Panc1 (cell line): Measurements from ENCODE around the gene AFF3. TPM values are rescaled to one million over a fixed set of nuclear protein-coding genes. Genes with fewer than 3 reads are reported as not detected.

Source experiments
- ATAC-seq: fragments of 200-7000 bp; cut with Tn5 transposase; 2 replicates; pipeline ENCODE4 v1.9.1; 2020; ENCODE audit warnings: mild to moderate bottlenecking, moderate library complexity
- BruUV-seq: library from RNA; stranded (reverse); fragments of 400-500 nt; replicated peaks from 2 replicates; lab custom pipeline; 2021; lab: Mats Ljungman, UMichigan
- CTCF ChIA-PET: fragments of 300-600 bp; sonication (Branson Sonifier 250); formaldehyde crosslinking; loops from one replicate; lab custom pipeline; 2022; ENCODE audit warnings: antibody characterized with exemption; lab: Charles Lee
- POLR2A ChIA-PET: fragments of 300-600 bp; sonication (Branson Sonifier 250); formaldehyde crosslinking; loops from one replicate; lab custom pipeline; 2022; ENCODE audit warnings: antibody characterized with exemption; lab: Charles Lee
- DNase-seq: peaks from one replicate; pipeline ENCODE4 v3.0.0-alpha.2; 2010; ENCODE audit warnings: low read depth, low spot score
- H3K27ac ChIP-seq: 2 replicates; pipeline ENCODE4 v1.5.1; 2011; ENCODE audit warnings: mild to moderate bottlenecking, low read length, inconsistent platforms
- H3K27me3 ChIP-seq: fragments of 200-500 bp; sonication (Bioruptor generic); 2 replicates; pipeline ENCODE4 v1.6.0; 2014; ENCODE audit warnings: low read length, inconsistent platforms; ENCODE audit not compliant: control insufficient read depth, insufficient read depth
- H3K36me3 ChIP-seq: fragments of 200-500 bp; sonication (Bioruptor generic); 2 replicates; pipeline ENCODE4 v1.5.1; 2014; ENCODE audit warnings: inconsistent platforms, mild to moderate bottlenecking, low read length, moderate library complexity; ENCODE audit not compliant: control insufficient read depth, insufficient read depth
- H3K4me1 ChIP-seq: 2 replicates; pipeline ENCODE4 v1.5.1; 2011; ENCODE audit warnings: inconsistent platforms, mild to moderate bottlenecking, low read length, moderate library complexity; ENCODE audit not compliant: control insufficient read depth, insufficient read depth
- H3K4me3 ChIP-seq, 2 experiments: 2 replicates each; pipeline ENCODE4 v1.5.1; 2011 to 2012; ENCODE audit warnings: low read depth in 2 of 2, low read length in 2 of 2, mild to moderate bottlenecking in 2 of 2, inconsistent platforms in 1 of 2, moderate library complexity in 1 of 2
- H3K9me3 ChIP-seq: fragments of 200-500 bp; sonication (Bioruptor generic); 2 replicates; pipeline ENCODE4 v1.5.1; 2014; ENCODE audit warnings: low read depth, mild to moderate bottlenecking, inconsistent platforms, low read length, moderate library complexity; ENCODE audit not compliant: control insufficient read depth, insufficient read depth
- CTCF ChIP-seq: fragments of 450-650 bp; IDR thresholded peaks from 2 replicates; pipeline ENCODE4 v1.5.1; 2017; ENCODE audit warnings: mild to moderate bottlenecking
- POLR2AphosphoS5 ChIP-seq: IDR thresholded peaks from 2 replicates; pipeline ENCODE4 v1.6.1; 2012; ENCODE audit warnings: mild to moderate bottlenecking, low read depth, low read length, moderate library complexity
- REST ChIP-seq, 2 experiments: IDR thresholded peaks; 2 replicates each; pipeline ENCODE4 v1.6.1; 2011 to 2012; ENCODE audit warnings: low read depth in 2 of 2, control low read depth in 1 of 2, low read length in 1 of 2, mild to moderate bottlenecking in 1 of 2, moderate library complexity in 1 of 2; ENCODE audit not compliant: insufficient read depth in 1 of 2
- SIN3A ChIP-seq: IDR thresholded peaks from 2 replicates; pipeline ENCODE4 v1.6.1; 2012; ENCODE audit warnings: low read depth, mild to moderate bottlenecking, low read length, moderate library complexity, borderline replicate concordance; ENCODE audit not compliant: insufficient read depth
- TCF7L2 ChIP-seq: IDR thresholded peaks from 2 replicates; pipeline ENCODE4 v1.6.1; 2011; ENCODE audit warnings: mild to moderate bottlenecking, low read depth, low read length, inconsistent platforms
- in situ Hi-C: cut with HindIII; loops from 2 replicates; pipeline ENCODE4 v1.10.0; 2016; ENCODE audit warnings: low sequenced_read_pairs, low pct_unique_long_range_greater_than_20kb
- intact Hi-C: fragments of 100-400 bp; cut with micrococcal nuclease; formaldehyde crosslinking; loops from one replicate; pipeline ENCODE4 v1.10.0; 2022; ENCODE audit not compliant: unreplicated experiment
- total RNA-seq: library from RNA; stranded (reverse); gene quantifications from one replicate; pipeline ENCODE4 v1.2.1, GENCODE V29; 2021; ENCODE audit not compliant: unreplicated experiment

Gene AFF3
- total RNA-seq, 1 experiment from 2014 or later: 2.2 TPM

GRCh38 chr2:99868260-99868659 lies 274.1 kb downstream of the AFF3 start:
- ATAC-seq (no peak), DNase-seq (no peak)
- Histone ChIP-seq H3K27me3 (no peaks in the 10 kb centered on the region), H3K4me1 (no peaks in the 10 kb centered on the region), H3K36me3 (no peaks in the 10 kb centered on the region), H3K27ac (no peak overlapping the region), H3K9me3 (no peaks in the 10 kb centered on the region), H3K4me3 (no peak overlapping the region)
- in situ Hi-C loops (no loop called here), intact Hi-C loops (no loop called here)
- no TSS peak for BruUV-seq
- ChIA-PET CTCF (interaction anchor here (0.6 kb wide), 1 partner anchor 783 kb away, joined by 7 read pairs; no protein-coding TSS in a partner anchor), POLR2A (no interaction called here)
- TF ChIP-seq SIN3A (no peak), POLR2AphosphoS5 (no peak), REST (IDR thresholded peaks at IDR 0.05; ENCODE audit: insufficient read depth in 1 of 2, low read depth in 2 of 2, low read length in 1 of 2) (no peak), TCF7L2 (no peak), CTCF (no peak)

- TF ChIP-seq SIN3A (no peak), REST (IDR thresholded peaks at IDR 0.05; ENCODE audit: insufficient read depth in 1 of 2, low read depth in 2 of 2, low read length in 1 of 2) (no peak), CTCF (no peak), POLR2AphosphoS5 (no peak), TCF7L2 (no peak)
- ATAC-seq (no peak), DNase-seq (no peak)
- no peak overlapping the region for H3K4me3 ChIP-seq
- intact Hi-C loops: no loop called here
- H3K27me3 ChIP-seq: no peaks in the 10 kb centered on the region
- H3K27ac ChIP-seq: no peak overlapping the region
- H3K4me1 ChIP-seq: no peaks in the 10 kb centered on the region
- no TSS peak for BruUV-seq
- POLR2A ChIA-PET: interaction anchor here (0.6 kb wide), 1 partner anchor 355 kb away, joined by 3 read pairs; no protein-coding TSS in a partner anchor
- in situ Hi-C loops: no loop called here
- H3K9me3 ChIP-seq: no peaks in the 10 kb centered on the region
- CTCF ChIA-PET: no interaction called here
- no peaks in the 10 kb centered on the region for H3K36me3 ChIP-seq
Measured at GRCh38 chr2:99867770-99868169, 274.6 kb downstream of the AFF3 start.
